Ureter (tissue), 1 donor: ENCODE results near the gene ATP10D. TPM values are rescaled to one million over a fixed set of nuclear protein-coding genes. Genes with fewer than 3 reads are reported as not detected.

Source experiments
- DNase-seq: peaks from one replicate; pipeline ENCODE4 v3.0.0-alpha.2; 2020; ENCODE audit warnings: low spot score
- total RNA-seq: library from RNA; stranded (reverse); gene quantifications from one replicate; pipeline ENCODE4 v1.2.4, GENCODE V29; 2023
- donor health status: DM: yes; HTN: yes; CAD: no.

ATP10D gene
- total RNA-seq, 1 donor from 2014 or later, result 35.7 TPM

DNA sequence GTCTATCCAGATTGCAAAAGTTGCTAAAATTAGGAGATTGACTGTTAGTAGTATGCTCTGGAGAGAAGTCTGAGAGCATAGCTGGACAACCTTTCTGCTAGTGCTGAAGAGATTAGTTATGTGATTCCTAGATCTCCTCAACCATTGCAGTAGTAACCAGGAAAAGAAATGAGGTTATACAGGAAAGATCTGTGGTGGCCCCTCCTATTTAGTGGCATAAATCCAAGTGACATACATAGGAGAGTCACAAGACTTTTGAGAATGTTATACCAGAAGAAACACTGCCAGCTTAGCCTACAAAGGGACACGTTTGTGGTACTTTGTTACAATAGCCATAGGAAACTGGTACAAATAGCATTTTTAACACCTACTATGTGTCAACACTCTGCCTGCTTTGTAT lies 105.2 kb downstream of the ATP10D start:
- no peak for DNase-seq

DNA sequence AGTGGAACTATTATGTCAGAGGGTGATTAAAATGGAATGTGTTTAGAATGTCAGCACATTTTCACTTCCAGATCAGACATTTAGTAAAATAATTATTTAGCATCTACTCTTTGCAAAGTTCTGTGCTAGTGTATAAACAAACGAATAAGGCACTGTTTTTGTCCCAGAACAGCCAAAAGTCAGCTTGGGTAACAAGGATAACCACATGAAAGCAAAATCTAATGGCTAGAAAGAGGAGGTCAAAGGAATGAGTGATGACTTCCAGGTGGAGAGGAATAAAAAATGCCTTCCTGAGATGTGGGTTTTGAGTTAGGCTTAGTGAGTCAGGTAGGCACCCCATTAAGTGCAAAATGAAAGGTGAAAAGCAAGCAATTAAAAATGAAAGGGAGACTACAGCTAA lies 112.6 kb downstream of the ATP10D start:
- DNase-seq, result no peak

DNA sequence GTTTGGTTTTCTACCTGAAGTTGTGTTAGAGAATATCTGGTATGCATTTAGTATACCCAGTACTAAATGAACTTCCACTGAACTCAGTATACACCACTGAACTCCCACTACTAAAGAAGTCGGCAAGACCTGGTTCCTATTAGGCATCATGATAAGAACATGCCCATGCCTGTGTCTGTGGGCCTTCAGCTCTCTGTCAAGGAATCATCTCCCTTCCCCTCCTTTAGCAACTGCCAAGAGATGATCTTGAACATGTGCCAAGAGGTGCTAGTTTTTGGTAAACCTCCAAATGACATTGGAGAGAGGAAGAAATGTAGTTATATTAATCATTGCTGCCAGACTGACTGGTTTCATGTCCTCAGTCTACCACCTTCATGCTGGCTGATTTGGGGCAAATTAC lies 113.2 kb downstream of the ATP10D start:
- no peak for DNase-seq

DNA sequence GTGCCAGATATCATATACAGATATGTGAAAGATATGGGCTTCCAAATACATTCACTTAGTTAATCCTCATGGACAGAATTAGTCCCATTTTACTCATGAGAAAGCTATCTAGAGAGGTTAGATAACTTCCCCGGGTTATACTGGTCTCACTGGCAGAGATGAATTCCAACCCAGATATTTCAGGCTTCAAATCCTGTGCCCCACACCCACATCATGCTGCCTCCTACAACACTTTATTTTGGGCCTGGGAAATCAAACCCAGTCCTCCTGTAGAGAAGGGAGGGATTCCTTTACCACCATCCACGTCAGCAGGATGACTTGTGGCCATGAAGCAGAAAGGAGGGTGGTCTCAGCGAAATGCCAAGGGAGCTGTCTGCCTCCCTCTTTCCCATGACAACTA lies 113.8 kb downstream of the ATP10D start:
- DNase-seq, result no peak

DNA sequence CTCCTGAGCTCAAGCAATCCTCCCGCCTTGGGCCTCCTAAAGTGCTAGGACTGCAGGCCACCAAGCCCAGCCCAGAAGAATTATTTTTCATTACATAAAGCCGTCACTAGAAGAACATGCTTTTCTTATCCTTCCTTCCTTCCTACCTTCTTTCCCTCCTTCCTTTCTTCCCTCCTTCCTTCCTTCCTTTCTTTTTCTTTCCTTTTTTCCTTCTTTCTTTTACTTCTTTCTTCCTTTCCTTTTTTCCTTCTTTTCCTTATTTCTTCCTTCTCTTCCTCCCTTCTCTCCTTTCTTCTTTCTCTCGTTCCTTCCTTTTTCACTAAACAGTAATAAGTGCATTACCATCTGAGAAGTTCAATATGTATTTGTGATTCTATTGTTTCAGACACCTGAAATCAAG lies 121.4 kb downstream of the ATP10D start:
- DNase-seq, result no peak

DNA sequence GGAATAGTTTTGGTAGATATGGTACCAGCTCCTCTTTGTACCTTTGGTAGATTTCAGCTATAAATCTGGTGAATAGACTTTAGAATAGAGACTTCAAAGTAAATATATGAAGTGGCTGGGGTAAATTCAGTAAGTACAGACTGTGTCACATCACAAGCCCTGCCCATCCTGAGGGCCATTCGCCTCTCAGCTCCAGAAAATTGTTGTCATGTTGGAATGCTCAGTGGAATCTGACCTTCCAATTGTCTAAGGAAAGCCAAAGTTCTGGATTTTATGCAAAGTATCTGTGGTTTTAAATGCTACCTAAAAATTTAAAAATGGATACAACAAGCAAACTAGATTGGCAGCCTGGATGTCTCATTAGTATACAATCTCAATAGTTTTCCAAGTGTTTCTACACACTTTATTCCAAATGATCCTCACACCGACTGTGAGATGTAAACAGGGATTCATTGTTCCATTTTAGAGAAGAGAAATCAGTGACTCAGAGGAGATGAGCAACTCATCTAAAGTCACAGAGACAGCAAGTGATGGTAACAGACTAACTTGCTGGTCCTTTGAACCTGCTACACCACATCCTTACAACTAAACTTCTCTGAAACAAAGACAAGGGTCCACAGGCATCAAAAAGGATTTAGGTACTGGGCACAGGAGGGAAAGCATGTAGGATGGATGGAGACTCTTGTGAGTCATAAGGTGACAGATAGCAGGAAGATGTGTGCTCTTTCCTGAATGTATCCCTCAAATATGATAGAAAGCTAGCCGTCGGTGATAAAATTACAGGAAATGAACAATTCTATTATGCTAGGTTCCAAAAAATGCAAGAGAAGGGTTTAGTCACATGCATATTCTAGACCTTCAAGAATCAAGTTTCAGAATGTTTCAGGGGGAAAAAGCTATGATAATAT lies 127.3 kb downstream of the ATP10D start:
- no peak for DNase-seq

DNA sequence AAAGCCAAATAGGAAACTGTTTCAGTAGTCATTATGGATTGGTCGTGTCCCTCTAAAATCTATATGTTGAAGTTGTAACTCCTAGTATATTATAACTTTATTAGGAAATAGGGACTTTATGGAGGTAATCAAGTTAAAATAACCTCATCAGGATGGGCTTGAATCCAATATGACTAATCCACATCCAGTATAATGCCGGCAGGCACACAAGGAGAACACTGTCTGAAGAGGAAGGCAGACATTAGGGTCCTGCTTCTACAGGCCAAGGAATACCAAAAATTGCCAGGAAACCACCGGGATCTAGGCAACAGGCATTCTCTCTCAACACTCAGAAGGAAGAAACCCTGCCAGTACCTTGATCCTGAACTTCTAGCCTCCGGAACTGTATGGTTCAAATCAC lies 130.3 kb downstream of the ATP10D start:
- no peak for DNase-seq

DNA sequence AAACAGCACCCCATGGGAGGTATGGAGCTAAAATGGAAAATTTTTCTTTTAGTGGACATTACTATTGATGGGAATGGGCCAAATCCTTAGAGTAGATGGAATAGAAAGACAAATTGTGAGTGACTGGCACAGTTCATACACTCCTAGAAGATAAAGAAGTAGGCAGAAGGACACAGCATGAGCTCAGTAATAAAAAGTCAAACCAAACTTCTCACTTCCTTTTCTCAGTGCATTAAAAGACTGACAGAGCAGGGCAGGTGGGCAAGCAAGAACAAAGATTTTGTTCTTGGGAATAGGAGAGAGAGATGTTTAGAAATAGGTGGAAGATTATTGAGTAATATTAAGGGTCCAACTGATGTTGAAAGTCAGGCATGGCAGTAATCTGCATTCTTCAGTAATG lies 132.5 kb downstream of the ATP10D start:
- no peak for DNase-seq

DNA sequence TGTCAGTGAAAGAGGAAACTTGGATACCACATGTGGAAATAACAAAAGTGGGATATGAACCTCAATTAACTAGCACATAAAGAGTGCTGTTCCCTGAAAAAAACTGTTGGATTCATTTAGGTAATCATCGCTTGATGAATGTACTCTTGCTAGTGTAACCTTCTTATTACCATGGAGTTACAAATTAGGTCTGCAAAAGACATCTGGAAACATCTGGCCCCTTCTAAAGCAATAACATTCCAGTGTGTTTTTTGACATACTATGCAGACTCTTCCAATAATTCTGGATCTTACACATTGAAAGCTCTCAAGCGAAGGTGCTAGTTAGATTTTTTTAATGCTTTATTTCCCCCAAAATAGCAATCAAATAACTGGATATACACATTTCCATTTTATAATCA lies 134.6 kb downstream of the ATP10D start:
- no peak for DNase-seq

DNA sequence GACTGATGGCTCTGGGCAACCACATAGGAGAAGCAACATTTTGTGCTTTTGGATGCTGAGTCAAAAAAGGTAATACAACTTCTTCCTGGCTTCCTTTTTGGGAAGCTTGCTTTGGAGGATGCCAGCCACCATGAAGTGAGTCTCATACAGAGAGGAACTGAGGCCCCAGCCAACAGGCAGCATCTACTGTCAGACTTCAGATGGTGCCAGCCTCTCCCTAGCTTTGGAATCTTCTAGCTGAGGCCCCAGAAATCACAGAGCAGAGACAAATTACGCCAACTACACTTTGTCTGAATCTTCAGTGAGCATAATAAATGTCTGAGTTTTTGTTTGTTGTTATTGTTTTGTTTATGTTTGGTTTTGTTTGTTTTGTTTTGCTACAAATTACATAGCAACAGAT lies 136.1 kb downstream of the ATP10D start:
- DNase-seq, result no peak

DNA sequence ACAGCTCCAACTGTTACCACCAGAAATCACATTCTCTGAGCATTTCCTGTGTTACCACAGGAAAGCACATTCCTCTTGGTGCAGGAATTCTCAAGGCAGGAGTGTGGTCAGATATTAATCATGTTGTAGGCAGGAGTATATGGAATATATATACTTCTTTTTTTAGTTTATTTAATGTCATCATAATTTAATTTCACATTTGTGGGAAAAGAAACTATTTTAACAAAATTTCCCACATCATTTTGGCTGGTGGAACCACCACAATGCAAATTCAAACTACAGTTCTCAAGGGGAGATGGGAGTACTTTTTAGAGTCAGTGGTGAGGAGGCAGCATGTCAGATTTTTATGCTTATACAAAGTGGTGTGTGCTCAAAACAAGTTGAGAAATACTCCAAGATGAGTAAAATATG lies 139.0 kb downstream of the ATP10D start:
- no peak for DNase-seq

DNA sequence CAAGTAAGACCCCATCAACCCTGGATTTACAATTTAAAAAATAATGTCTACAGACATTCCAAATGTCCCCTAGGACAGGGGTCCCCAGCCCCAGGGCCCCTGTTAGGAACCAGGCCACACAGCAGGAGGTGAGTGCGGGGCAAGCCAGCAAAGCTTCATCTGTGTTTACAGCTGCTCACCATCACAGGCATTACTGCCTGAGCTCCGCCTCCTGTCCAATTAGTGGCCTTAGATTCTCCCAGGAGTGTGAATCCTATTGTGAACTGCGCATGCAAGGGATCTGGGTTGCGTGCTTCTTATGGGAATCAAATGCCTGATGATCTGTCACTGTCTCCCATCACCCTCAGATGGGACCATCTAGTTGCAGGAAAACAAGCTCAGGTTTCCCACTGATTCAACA lies 146.1 kb downstream of the ATP10D start:
- no peak for DNase-seq

DNA sequence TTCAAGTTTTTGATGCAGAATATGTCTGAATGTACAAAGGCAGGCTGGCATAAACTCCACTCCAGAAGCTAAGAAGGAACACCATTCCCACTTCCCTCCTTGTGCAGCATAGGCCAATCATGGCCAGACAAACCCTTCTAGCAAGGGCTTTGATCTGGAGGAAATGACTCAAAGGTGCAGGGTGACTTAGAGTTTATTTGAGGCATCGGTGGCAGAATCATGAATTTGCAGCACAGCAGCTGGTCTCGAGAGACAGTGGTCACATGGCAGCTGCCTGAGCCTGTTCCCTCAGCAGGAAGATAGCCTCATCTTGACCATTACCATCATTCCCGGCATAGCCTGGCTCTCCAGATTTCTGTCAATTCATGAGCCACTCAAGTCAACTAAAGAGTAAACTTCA lies 154.5 kb downstream of the ATP10D start:
- no peak for DNase-seq

DNA sequence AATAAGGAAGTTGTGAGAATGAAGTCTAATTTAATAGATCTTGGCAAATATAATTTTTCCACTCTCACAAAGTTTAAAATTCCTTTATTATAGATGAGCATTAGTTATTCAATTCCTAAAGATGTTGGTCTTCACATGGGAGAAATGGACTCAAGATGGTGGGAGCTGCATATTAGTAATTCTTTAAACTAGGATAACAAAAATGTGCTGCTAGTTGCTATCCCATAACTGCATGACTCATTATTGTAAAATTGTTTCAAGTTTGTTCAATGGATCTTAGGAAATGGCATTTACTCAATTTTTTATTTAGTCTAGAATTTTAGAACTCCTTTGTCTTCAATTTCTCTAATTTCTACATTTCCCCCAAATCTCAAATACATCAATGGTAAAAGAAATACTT lies 155.8 kb downstream of the ATP10D start:
- DNase-seq, result no peak

DNA sequence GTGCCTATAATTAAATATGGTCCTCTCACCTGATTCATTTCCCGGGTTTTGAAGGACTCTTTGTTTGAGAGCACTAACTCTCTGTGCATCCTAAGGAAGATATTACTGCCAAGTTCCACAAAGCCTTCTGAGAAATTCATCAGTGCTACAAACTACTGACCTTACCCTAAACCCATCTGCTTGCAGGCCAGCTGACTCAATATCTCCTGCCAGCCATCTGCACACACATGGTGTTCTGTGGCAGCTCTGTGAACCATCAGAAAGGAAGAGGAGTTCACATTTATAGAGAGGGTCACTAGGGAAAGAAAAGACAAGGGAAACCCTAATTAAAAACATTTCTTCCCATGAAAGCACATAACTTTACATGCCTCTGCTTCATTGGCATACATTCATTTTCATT lies 156.7 kb downstream of the ATP10D start:
- no peak for DNase-seq

DNA sequence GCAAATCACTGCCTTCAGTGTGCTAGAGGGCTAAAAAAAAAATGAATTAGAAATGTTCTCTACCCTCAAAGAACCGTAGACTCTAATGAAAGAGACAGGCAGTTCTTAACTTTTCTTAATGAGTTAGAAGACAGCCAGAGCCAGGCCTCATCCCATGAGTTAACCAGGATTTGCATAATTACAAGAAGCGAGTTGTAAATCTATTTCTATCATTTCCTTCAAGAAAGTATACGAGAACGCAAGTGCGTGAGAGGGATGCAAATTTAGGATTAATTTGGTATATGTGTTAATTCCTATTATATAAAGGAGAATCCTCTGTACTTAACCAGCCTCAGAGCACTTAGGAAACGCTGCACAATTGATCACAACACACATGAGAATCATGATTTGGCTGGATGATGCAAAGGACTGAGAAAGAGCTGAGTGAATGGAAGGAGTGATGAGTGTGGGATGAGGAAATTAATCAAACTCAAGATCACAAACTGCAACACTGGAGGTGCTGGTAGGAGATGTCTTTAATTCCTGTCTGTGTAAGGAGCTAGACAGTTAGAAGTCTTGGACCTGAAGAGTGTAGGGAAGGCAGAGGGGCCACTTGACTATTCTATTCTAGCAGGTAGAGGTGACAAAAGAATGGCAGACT lies 157.2 kb downstream of the ATP10D start:
- DNase-seq, result no peak

Other genes with a start within 250 kb of the ATP10D start
- gene COMMD8, start 21.6 kb upstream of the ATP10D start, total RNA-seq, result 12.4 TPM